Measurements from ENCODE around the gene CD8B. TPM values are rescaled to one million over a fixed set of nuclear protein-coding genes. Genes with fewer than 3 reads are reported as not detected.

The CD8B gene
- total RNA-seq, 1 experiment from 2014 or later, result 0.47 TPM

GRCh38 chr2:86781363-86781762 is 80.3 kb downstream of the CD8B start:
- no peak overlapping the region for H3K27ac ChIP-seq (ENCODE audit: low read depth, low read length)
- H4K20me1 ChIP-seq (ENCODE audit: insufficient read depth), result no peaks in the 10 kb centered on the region
- CTCF ChIA-PET, result no interaction called here
- no peaks in the 10 kb centered on the region for H3K9me2 ChIP-seq (ENCODE audit: insufficient read depth)
- no peak for ATAC-seq
- intact Hi-C loops (cut with micrococcal nuclease), result no loop called here
- DNase-seq (ENCODE audit: low read depth, low spot score), result no peak
- H3K79me2 ChIP-seq (ENCODE audit: insufficient read depth, low read length), result no peaks in the 10 kb centered on the region
- no peaks in the 10 kb centered on the region for H3K36me3 ChIP-seq (ENCODE audit: control insufficient read depth in 1 of 2, insufficient read depth in 2 of 2, low read length in 2 of 2)
- RAD21 ChIA-PET (ENCODE audit: low non-redundant PET in 1 of 2, low total read pairs in 2 of 2, uncharacterized antibody in 2 of 2, unreplicated experiment in 2 of 2), result no interaction called here
- H2AFZ ChIP-seq (ENCODE audit: low read depth, low read length, poor library complexity, severe bottlenecking), result no peak overlapping the region
- POLR2A ChIA-PET, result no interaction called here
- no peak for TF ChIP-seq SIN3A (IDR thresholded peaks at IDR 0.05; ENCODE audit: low read depth)
- TF ChIP-seq POLR2A (IDR thresholded peaks at IDR 0.05; ENCODE audit: borderline replicate concordance, extremely low read depth, insufficient read depth, insufficient read length), result no peak
- no peak for TF ChIP-seq RAD21 (IDR thresholded peaks at IDR 0.05; ENCODE audit: low read depth)
- no peak for TF ChIP-seq CEBPB (IDR thresholded peaks at IDR 0.05; ENCODE audit: low read depth)
- TF ChIP-seq YY1 (IDR thresholded peaks at IDR 0.05; ENCODE audit: extremely low read depth, insufficient replicate concordance, low read depth, low read length), result no peak
- TF ChIP-seq SP1 (IDR thresholded peaks at IDR 0.05; ENCODE audit: low read depth), result no peak
- no peak for TF ChIP-seq SRF (IDR thresholded peaks at IDR 0.05; ENCODE audit: low read depth)
- TF ChIP-seq ZFX (IDR thresholded peaks at IDR 0.05), result no peak
- TF ChIP-seq FOSL1 (IDR thresholded peaks at IDR 0.05; ENCODE audit: low read depth), result no peak
- no peak for TF ChIP-seq JUND (IDR thresholded peaks at IDR 0.05)
- no peak for TF ChIP-seq ELF1 (IDR thresholded peaks at IDR 0.05; ENCODE audit: borderline replicate concordance, low read depth)
- no peak for TF ChIP-seq EZH2 (IDR thresholded peaks at IDR 0.05)
- no peak for TF ChIP-seq ZNF274 (IDR thresholded peaks at IDR 0.05; ENCODE audit: low read depth, low read length)
- no peak for TF ChIP-seq EZH2phosphoT487 (IDR thresholded peaks at IDR 0.05; ENCODE audit: borderline replicate concordance)
- TF ChIP-seq ZBTB33 (IDR thresholded peaks at IDR 0.05; ENCODE audit: extremely low read depth, insufficient replicate concordance, low read length), result no peak
- TF ChIP-seq, protein P1, sequence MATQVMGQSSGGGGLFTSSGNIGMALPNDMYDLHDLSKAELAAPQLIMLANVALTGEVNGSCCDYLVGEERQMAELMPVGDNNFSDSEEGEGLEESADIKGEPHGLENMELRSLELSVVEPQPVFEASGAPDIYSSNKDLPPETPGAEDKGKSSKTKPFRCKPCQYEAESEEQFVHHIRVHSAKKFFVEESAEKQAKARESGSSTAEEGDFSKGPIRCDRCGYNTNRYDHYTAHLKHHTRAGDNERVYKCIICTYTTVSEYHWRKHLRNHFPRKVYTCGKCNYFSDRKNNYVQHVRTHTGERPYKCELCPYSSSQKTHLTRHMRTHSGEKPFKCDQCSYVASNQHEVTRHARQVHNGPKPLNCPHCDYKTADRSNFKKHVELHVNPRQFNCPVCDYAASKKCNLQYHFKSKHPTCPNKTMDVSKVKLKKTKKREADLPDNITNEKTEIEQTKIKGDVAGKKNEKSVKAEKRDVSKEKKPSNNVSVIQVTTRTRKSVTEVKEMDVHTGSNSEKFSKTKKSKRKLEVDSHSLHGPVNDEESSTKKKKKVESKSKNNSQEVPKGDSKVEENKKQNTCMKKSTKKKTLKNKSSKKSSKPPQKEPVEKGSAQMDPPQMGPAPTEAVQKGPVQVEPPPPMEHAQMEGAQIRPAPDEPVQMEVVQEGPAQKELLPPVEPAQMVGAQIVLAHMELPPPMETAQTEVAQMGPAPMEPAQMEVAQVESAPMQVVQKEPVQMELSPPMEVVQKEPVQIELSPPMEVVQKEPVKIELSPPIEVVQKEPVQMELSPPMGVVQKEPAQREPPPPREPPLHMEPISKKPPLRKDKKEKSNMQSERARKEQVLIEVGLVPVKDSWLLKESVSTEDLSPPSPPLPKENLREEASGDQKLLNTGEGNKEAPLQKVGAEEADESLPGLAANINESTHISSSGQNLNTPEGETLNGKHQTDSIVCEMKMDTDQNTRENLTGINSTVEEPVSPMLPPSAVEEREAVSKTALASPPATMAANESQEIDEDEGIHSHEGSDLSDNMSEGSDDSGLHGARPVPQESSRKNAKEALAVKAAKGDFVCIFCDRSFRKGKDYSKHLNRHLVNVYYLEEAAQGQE (IDR thresholded peaks at IDR 0.05; ENCODE audit: low read depth), result no peak
- H3K4me1 ChIP-seq (ENCODE audit: control insufficient read depth in 1 of 2, insufficient read depth in 2 of 2, low read length in 2 of 2), result no peaks in the 10 kb centered on the region
- no peaks in the 10 kb centered on the region for H3K27me3 ChIP-seq (ENCODE audit: insufficient read depth, low read length)
- no peak overlapping the region for H3K9ac ChIP-seq (ENCODE audit: low read length)
- H3K4me2 ChIP-seq (ENCODE audit: low read length), result no peak overlapping the region
- no TSS peak for BruUV-seq (replicated peaks)
- no peaks in the 10 kb centered on the region for H3K9me3 ChIP-seq (ENCODE audit: control insufficient read depth in 1 of 2, insufficient read depth in 1 of 2, low read depth in 1 of 2, low read length in 2 of 2)
- no peak overlapping the region for H3K4me3 ChIP-seq (replicated peaks in 1 of 2; ENCODE audit: low read depth in 1 of 2, low read length in 2 of 2)
